ENCODE data around the gene TIMP3.

Gene TIMP3

DNA sequence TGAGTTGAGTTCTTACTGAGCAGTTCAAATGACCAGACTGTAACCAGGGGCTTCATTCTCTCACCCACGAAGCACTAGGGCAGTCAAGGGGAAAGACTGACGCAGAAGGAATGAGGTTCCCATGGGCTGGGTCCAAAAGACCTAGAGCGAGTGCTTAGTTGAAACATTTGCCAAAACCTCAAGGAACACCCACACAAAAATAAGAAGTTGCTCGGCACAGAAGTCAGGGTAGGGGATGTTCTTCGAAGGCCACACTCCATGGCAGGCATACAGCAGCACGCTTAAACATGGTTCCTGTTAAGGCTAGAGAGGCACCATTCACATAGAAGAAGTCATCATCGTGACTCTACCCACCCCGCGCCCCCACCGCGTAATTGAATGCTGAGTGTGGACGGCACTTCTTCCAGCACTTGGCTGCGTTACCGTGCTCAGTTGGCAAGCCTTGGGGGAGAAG, 52.9 kb downstream of the TIMP3 start:
- POLR2A ChIA-PET: no interaction called here
- Histone ChIP-seq H3K36me3 (ENCODE audit: control insufficient read depth in 2 of 2, insufficient read depth in 1 of 2, low read length in 2 of 2) (peaks cover 0 to 33% of the 10 kb centered on the region in 2 experiments; a peak in 1 of 3 replicates), H3K27ac (ENCODE audit: extremely low read depth, low read depth, low read length) (no peak overlapping the region), H3K4me1 (ENCODE audit: control insufficient read depth, insufficient read depth, low read length) (no peaks in the 10 kb centered on the region), H3K9me3 (ENCODE audit: control insufficient read depth, insufficient read depth, low read depth, low read length) (no peaks in the 10 kb centered on the region), H3K4me3 (ENCODE audit: low read depth, low read length) (no peak overlapping the region)
- CTCF ChIA-PET: no interaction called here
- no peak for TF ChIP-seq ZNF629 (tag by site-specific recombination; IDR thresholded peaks at IDR 0.05)
- TF ChIP-seq ZNF19 (tag by site-specific recombination; IDR thresholded peaks at IDR 0.05; ENCODE audit: low read depth): no peak
- no peak for TF ChIP-seq ZNF707 (tag by site-specific recombination; IDR thresholded peaks at IDR 0.05)
- TF ChIP-seq ZNF416 (tag by site-specific recombination; IDR thresholded peaks at IDR 0.05): no peak
- TF ChIP-seq, protein P1, sequence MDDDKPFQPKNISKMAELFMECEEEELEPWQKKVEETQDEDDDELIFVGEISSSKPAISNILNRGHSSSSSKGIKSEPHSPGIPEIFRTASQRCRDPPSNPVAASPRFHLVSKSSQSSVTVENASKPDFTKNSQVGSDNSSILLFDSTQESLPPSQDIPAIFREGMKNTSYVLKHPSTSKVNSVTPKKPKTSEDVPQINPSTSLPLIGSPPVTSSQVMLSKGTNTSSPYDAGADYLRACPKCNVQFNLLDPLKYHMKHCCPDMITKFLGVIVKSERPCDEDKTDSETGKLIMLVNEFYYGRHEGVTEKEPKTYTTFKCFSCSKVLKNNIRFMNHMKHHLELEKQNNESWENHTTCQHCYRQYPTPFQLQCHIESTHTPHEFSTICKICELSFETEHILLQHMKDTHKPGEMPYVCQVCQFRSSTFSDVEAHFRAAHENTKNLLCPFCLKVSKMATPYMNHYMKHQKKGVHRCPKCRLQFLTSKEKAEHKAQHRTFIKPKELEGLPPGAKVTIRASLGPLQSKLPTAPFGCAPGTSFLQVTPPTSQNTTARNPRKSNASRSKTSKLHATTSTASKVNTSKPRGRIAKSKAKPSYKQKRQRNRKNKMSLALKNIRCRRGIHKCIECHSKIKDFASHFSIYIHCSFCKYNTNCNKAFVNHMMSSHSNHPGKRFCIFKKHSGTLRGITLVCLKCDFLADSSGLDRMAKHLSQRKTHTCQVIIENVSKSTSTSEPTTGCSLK (tag by site-specific recombination; IDR thresholded peaks at IDR 0.05): no peak
- no peak for TF ChIP-seq SCRT2 (tag by site-specific recombination; IDR thresholded peaks at IDR 0.05)
- TF ChIP-seq ZNF560 (tag by site-specific recombination; IDR thresholded peaks at IDR 0.05; ENCODE audit: borderline replicate concordance): no peak
- TF ChIP-seq ZNF350 (tag by site-specific recombination; IDR thresholded peaks at IDR 0.05): no peak
- TF ChIP-seq BCL11B (tag by site-specific recombination; IDR thresholded peaks at IDR 0.05; ENCODE audit: low read depth): no peak
- no peak for TF ChIP-seq PRDM1 (tag by site-specific recombination; IDR thresholded peaks at IDR 0.05)
- TF ChIP-seq ZNF292 (tag by site-specific recombination; IDR thresholded peaks at IDR 0.05; ENCODE audit: borderline replicate concordance, low read depth): no peak
- no peak for TF ChIP-seq ZNF510 (tag by site-specific recombination; IDR thresholded peaks at IDR 0.05; ENCODE audit: insufficient replicate concordance)
- no peak for TF ChIP-seq ZNF76 (tag by site-specific recombination; IDR thresholded peaks at IDR 0.05; ENCODE audit: borderline replicate concordance, low read depth)
- TF ChIP-seq SALL2 (tag by site-specific recombination; IDR thresholded peaks at IDR 0.05; ENCODE audit: borderline replicate concordance): no peak
- TF ChIP-seq, protein P2, sequence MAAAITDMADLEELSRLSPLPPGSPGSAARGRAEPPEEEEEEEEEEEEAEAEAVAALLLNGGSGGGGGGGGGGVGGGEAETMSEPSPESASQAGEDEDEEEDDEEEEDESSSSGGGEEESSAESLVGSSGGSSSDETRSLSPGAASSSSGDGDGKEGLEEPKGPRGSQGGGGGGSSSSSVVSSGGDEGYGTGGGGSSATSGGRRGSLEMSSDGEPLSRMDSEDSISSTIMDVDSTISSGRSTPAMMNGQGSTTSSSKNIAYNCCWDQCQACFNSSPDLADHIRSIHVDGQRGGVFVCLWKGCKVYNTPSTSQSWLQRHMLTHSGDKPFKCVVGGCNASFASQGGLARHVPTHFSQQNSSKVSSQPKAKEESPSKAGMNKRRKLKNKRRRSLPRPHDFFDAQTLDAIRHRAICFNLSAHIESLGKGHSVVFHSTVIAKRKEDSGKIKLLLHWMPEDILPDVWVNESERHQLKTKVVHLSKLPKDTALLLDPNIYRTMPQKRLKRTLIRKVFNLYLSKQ (tag by site-specific recombination; IDR thresholded peaks at IDR 0.05; ENCODE audit: borderline replicate concordance): no peak
- TF ChIP-seq ZNF354C (tag by site-specific recombination; IDR thresholded peaks at IDR 0.05; ENCODE audit: borderline replicate concordance, low read depth): no peak

DNA sequence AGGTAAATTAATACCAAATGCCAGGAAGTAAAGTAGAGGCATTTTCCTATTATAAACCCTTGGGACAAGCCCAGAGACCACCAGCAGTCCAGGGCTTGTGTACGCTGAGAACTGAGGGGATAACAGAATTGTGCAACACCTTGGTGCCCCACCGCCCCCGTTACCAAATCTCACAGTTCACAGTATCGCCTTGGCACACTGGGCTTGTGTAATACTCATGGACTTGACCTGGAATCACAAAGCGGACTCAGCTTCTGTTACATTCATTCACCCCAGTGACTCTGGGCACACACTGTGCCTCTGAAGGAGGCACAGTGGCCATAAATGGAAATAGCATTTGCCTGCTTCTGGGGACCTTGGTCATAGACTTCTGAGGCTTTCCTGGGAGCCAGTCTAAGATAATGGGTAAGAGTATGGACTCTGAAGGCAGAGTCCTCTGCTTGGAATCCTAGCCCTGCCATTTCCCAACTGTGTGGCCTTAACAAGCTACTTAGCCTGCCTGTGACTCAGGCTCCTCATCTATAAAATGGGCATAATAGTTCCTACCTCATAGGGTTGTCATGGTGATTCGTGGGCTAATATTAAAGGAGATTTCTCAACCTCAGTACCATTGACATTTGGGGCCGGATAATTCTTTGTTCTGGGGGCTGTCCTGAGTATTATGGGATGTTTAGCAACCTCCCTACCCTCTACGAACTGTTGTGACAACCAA, 53.7 kb downstream of the TIMP3 start:
- H3K4me3 ChIP-seq (ENCODE audit: low read depth, low read length): no peak overlapping the region
- ChIA-PET CTCF (interaction anchor here (0.6 to 1.3 kb wide), 2 partner anchors 24 to 71 kb away, joined by 4 read pairs; no protein-coding TSS in a partner anchor), POLR2A (no interaction called here)
- TF ChIP-seq ZNF37A (tag by site-specific recombination; IDR thresholded peaks at IDR 0.05): no peak
- H3K27ac ChIP-seq (ENCODE audit: extremely low read depth, low read depth, low read length): no peak overlapping the region
- no peaks in the 10 kb centered on the region for H3K9me3 ChIP-seq (ENCODE audit: control insufficient read depth, insufficient read depth, low read depth, low read length)
- no peaks in the 10 kb centered on the region for H3K4me1 ChIP-seq (ENCODE audit: control insufficient read depth, insufficient read depth, low read length)
- H3K36me3 ChIP-seq (ENCODE audit: control insufficient read depth in 2 of 2, insufficient read depth in 1 of 2, low read length in 2 of 2): peaks cover 0 to 39% of the 10 kb centered on the region in 2 experiments; a peak in 1 of 3 replicates

All from HEK293 (cell line).